ENCODE results near the gene MYD88. TPM values are rescaled to one million over a fixed set of nuclear protein-coding genes. Genes with fewer than 3 reads are reported as not detected.

MYD88 gene
- polyA plus RNA-seq, 1 donor from 2014 or later, result 0.14 TPM

- Histone ChIP-seq H3K79me2 (replicated peaks; ENCODE audit: insufficient read depth, low read length) (peaks cover 65% of the 10 kb centered on the region), H3K9ac (ENCODE audit: low read length) (no peak overlapping the region)
These were observed 30.5 kb downstream of the MYD88 start for GRCh38 chr3:38169027-38169317.

GRCh38 chr3:38170722-38171121, 32.3 kb downstream of the MYD88 start:
- Histone ChIP-seq H3K9me2 (ENCODE audit: insufficient read depth, low read length) (no peaks in the 10 kb centered on the region), H3K4me3 (ENCODE audit: low read length) (no peak overlapping the region), H3K4me2 (ENCODE audit: low read length) (no peak overlapping the region), H3K79me2 (replicated peaks; ENCODE audit: insufficient read depth, low read length) (peaks cover 70% of the 10 kb centered on the region), H3K9ac (ENCODE audit: low read length) (no peak overlapping the region), H3K27me3 (ENCODE audit: insufficient read depth, low read depth, low read length) (no peaks in the 10 kb centered on the region), H4K20me1 (ENCODE audit: insufficient read depth) (no peaks in the 10 kb centered on the region), H3F3A (ENCODE audit: insufficient read depth, low read length, poor library complexity, severe bottlenecking) (no peaks in the 10 kb centered on the region), H2AFZ (ENCODE audit: low read depth, low read length) (no peak overlapping the region), H3K27ac (ENCODE audit: low read length) (no peak overlapping the region), H3K36me3 (ENCODE audit: insufficient read depth, low read length) (no peaks in the 10 kb centered on the region), H3K9me3 (ENCODE audit: low read length) (no peaks in the 10 kb centered on the region)
- TF ChIP-seq CTCF (IDR thresholded peaks at IDR 0.05; ENCODE audit: poor library complexity, severe bottlenecking) (no peak), REST (IDR thresholded peaks at IDR 0.05; ENCODE audit: borderline replicate concordance) (no peak), SMC3 (conservative IDR thresholded peaks at IDR 0.05; ENCODE audit: poor library complexity) (no peak), RAD21 (conservative IDR thresholded peaks at IDR 0.05) (no peak), EZH2 (IDR thresholded peaks at IDR 0.05; ENCODE audit: borderline replicate concordance, insufficient read depth, low read length, poor library complexity, severe bottlenecking) (no peak), MXI1 (conservative IDR thresholded peaks at IDR 0.05; ENCODE audit: poor library complexity, severe bottlenecking) (no peak), TAF1 (IDR thresholded peaks at IDR 0.05; ENCODE audit: low read depth) (no peak), EP300 (conservative IDR thresholded peaks at IDR 0.05; ENCODE audit: poor library complexity, severe bottlenecking) (no peak), POLR2AphosphoS5 (IDR thresholded peaks at IDR 0.05) (no peak)

More at GRCh38 chr3:38169027-38169317, 30.5 kb downstream of the MYD88 start:
- TF ChIP-seq EZH2 (IDR thresholded peaks at IDR 0.05; ENCODE audit: borderline replicate concordance, insufficient read depth, low read length, poor library complexity, severe bottlenecking), result no peak
- no peak for TF ChIP-seq EP300 (conservative IDR thresholded peaks at IDR 0.05; ENCODE audit: poor library complexity, severe bottlenecking)
- no peak for TF ChIP-seq SMC3 (conservative IDR thresholded peaks at IDR 0.05; ENCODE audit: poor library complexity)
- TF ChIP-seq TAF1 (IDR thresholded peaks at IDR 0.05; ENCODE audit: low read depth), result no peak
- TF ChIP-seq MXI1 (conservative IDR thresholded peaks at IDR 0.05; ENCODE audit: poor library complexity, severe bottlenecking), result no peak
- no peak for TF ChIP-seq REST (IDR thresholded peaks at IDR 0.05; ENCODE audit: borderline replicate concordance)
- no peak for TF ChIP-seq RAD21 (conservative IDR thresholded peaks at IDR 0.05)
- no peaks in the 10 kb centered on the region for H3F3A ChIP-seq (ENCODE audit: insufficient read depth, low read length, poor library complexity, severe bottlenecking)
- no peaks in the 10 kb centered on the region for H3K27me3 ChIP-seq (ENCODE audit: insufficient read depth, low read depth, low read length)
- H3K4me2 ChIP-seq (ENCODE audit: low read length), result no peak overlapping the region
- no peaks in the 10 kb centered on the region for H3K9me2 ChIP-seq (ENCODE audit: insufficient read depth, low read length)
- H3K9me3 ChIP-seq (ENCODE audit: low read length), result no peaks in the 10 kb centered on the region
- H4K20me1 ChIP-seq (ENCODE audit: insufficient read depth), result no peaks in the 10 kb centered on the region
- no peak overlapping the region for H3K4me3 ChIP-seq (ENCODE audit: low read length)
- no peaks in the 10 kb centered on the region for H3K36me3 ChIP-seq (ENCODE audit: insufficient read depth, low read length)
- no peak overlapping the region for H2AFZ ChIP-seq (ENCODE audit: low read depth, low read length)
- no peak overlapping the region for H3K27ac ChIP-seq (ENCODE audit: low read length)

Data from neural cell (in vitro differentiated cells).